Measurements from ENCODE around the gene LRP1B.

The LRP1B gene

DNA sequence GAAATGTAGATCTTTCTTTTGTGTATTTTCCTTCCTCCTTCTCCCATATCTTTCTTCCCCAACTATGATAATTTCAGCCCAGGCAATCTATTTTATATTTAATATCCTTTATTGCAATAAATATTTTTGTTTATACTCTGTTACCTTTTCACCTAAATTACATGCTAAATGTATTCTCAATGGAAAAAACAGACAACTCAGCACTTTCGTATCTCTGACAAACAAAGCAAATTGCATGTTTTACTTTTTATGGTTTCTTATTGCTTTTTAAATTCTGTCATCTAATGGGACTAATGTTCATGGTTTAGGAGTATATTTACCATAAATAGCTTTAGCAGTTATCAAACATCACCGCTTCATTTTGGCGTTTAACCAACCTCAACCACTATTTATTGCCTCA, 74.0 kb downstream of the LRP1B start:
- H4K20me1 ChIP-seq: no peaks in the 10 kb centered on the region
- no peaks in the 10 kb centered on the region for H3K36me3 ChIP-seq
- H3K27ac ChIP-seq: no peak overlapping the region
- no peaks in the 10 kb centered on the region for H3K27me3 ChIP-seq
- no peaks in the 10 kb centered on the region for H3K9me3 ChIP-seq (replicated peaks in 1 of 11)
- no peak overlapping the region for H3K4me2 ChIP-seq
- H3K4me1 ChIP-seq: no peaks in the 10 kb centered on the region
- no peak overlapping the region for H3K9ac ChIP-seq
- no peak for TF ChIP-seq Cebpa-rat (IDR thresholded peaks at IDR 0.05)
- no peak overlapping the region for H3K4me3 ChIP-seq

DNA sequence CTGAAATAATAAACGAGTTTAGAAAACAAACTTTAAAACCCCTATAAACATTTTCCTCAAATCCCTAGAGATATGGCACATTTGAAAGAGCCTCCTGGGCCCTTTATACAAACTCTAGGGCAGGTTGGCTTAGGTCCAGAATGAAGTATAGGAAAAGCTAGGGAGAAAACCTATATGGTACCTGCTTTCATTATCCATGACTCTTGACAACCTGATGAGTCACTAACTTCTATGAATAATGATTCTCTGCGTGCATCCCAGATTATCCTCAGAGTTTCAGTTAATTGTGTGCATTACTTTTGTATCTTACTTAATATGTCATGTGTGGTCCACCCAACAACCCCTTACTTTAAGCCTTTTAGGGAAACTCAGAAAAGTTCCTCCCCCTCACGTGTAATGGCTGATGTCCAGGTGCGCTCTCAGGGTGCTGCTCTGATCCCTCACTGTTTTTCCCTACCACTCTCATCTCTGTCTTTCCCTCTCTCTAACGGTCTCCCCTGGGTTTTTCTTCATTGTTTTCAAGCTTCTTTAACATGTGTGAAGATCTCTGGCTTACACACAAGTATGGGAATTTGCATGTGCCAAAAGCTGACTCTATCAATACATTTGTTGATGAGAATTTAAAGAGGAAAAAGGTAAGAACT, 78.5 kb downstream of the LRP1B start:
- Histone ChIP-seq H3K36me3 (no peaks in the 10 kb centered on the region), H3K27ac (no peak overlapping the region)
- no peak for TF ChIP-seq Cebpa-rat (IDR thresholded peaks at IDR 0.05)

DNA sequence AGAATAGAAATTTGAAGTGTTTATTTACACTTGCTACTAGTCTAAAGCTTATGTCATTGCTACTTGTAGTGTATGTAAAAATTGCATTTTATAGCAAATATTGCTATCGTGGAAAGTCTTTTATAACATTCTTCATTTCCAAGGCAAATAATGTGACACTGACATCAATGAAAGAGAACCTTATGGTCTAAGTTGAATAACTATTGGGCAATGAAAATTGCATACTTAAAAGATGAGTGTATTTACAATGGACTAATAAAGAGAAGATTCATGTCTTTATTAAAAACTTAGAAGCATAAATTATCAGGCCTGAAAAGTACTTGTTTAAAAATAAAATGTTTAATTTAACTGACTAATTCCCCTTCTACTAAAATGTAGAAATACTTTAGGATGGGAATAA, 82.2 kb downstream of the LRP1B start:
- no peak overlapping the region for H3K9ac ChIP-seq
- H3K9me3 ChIP-seq (replicated peaks in 1 of 11): no peaks in the 10 kb centered on the region
- H3K4me2 ChIP-seq: no peak overlapping the region
- no peaks in the 10 kb centered on the region for H3K4me1 ChIP-seq
- no peak overlapping the region for H3K27ac ChIP-seq
- no peaks in the 10 kb centered on the region for H4K20me1 ChIP-seq
- TF ChIP-seq Cebpa-rat (IDR thresholded peaks at IDR 0.05): no peak
- H3K4me3 ChIP-seq: no peak overlapping the region
- H3K27me3 ChIP-seq: no peaks in the 10 kb centered on the region
- H3K36me3 ChIP-seq: no peaks in the 10 kb centered on the region

More for the DNA sequence above, 78.5 kb downstream of the LRP1B start:
- H4K20me1 ChIP-seq: no peaks in the 10 kb centered on the region
- H3K4me1 ChIP-seq: no peaks in the 10 kb centered on the region
- no peaks in the 10 kb centered on the region for H3K9me3 ChIP-seq (replicated peaks in 1 of 11)
- H3K27me3 ChIP-seq: no peaks in the 10 kb centered on the region
- H3K4me3 ChIP-seq: no peak overlapping the region
- H3K9ac ChIP-seq: no peak overlapping the region
- H3K4me2 ChIP-seq: no peak overlapping the region

DNA sequence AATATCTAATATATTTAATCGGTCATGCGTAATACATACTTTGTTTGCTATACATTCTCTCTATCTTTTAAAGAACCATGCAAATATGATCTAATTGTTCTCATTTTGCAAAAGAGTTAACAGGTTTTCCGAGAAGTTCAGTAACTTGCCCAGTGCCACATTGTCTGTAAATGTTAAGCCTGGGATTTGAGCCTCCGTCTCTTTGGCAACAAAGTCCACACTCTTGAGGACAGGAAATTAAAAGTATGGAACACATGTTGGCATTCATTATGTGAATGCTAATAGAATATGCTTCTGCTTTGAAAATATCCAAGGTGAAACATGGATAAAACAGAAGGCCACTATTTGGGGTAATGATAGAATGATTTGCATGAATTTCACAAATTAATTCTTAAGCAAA, 85.2 kb downstream of the LRP1B start:
- Histone ChIP-seq H3K27me3 (no peaks in the 10 kb centered on the region), H3K36me3 (no peaks in the 10 kb centered on the region), H3K4me1 (no peaks in the 10 kb centered on the region), H3K9me3 (replicated peaks in 1 of 11) (no peaks in the 10 kb centered on the region), H3K4me3 (no peak overlapping the region), H4K20me1 (no peaks in the 10 kb centered on the region), H3K27ac (no peak overlapping the region), H3K4me2 (no peak overlapping the region), H3K9ac (no peak overlapping the region)
- no peak for TF ChIP-seq Cebpa-rat (IDR thresholded peaks at IDR 0.05)

DNA sequence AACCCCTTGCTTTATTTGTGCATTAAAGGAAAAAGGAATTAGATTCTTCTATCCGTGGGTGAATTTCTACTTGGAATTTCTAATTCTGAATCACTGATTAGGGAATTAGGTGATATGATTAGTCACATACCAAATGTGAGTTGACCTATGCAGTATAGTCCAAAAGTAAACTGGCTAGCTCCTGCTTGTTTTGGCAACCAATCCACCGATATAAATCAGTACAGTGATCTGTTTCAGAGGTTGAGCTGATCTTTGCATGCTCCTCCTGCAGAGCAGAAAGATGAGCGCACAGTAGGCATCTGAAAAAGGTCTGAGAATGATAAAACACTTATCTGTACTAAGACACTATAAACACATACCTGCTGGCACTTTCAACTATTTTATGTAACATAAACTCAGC, 86.6 kb downstream of the LRP1B start:
- no peak overlapping the region for H3K27ac ChIP-seq
- no peak for TF ChIP-seq Cebpa-rat (IDR thresholded peaks at IDR 0.05)
- no peaks in the 10 kb centered on the region for H4K20me1 ChIP-seq
- H3K9me3 ChIP-seq (replicated peaks in 1 of 11): no peaks in the 10 kb centered on the region
- H3K36me3 ChIP-seq: no peaks in the 10 kb centered on the region
- no peaks in the 10 kb centered on the region for H3K27me3 ChIP-seq
- H3K4me2 ChIP-seq: no peak overlapping the region
- no peaks in the 10 kb centered on the region for H3K4me1 ChIP-seq
- H3K4me3 ChIP-seq: no peak overlapping the region
- H3K9ac ChIP-seq: no peak overlapping the region

DNA sequence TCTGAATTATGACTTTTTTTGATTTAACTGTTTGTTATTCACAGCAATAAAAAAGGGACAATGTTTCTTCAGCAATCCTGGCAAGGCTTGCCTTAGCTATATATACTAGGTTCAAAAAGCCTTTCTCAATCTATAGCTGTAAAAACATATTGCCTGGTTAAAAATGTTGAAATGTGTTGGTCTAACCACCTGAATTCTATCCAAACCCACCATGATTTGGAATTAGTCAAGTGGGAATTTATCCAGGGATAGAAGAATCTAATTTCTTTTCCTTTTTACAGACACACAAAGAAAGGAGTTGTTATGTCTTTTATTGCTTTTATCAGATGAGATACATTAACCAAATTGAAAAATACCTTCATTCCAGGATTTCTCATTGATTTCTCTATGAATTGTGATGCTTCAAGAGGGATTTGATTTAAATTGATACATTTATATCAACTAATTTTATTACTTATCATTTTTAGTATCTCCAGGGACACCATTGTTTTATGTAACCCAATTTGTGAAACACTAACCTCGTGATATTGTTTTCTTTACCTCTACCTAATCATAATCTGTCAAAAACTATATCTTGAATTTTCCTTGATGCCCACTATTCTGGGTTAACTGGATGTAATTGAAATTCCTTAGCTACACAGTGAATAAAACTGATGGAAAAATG, 88.1 kb downstream of the LRP1B start:
- Histone ChIP-seq H3K4me3 (no peak overlapping the region), H3K9me3 (replicated peaks in 1 of 11) (no peaks in the 10 kb centered on the region), H3K4me1 (peaks cover 0 to 5% (median 2%) of the 10 kb centered on the region in 10 experiments; a peak in 11 of 20 replicates), H3K9ac (no peak overlapping the region), H3K36me3 (no peaks in the 10 kb centered on the region), H3K27ac (no peak overlapping the region), H4K20me1 (no peaks in the 10 kb centered on the region), H3K4me2 (no peak overlapping the region), H3K27me3 (no peaks in the 10 kb centered on the region)
- no peak for TF ChIP-seq Cebpa-rat (IDR thresholded peaks at IDR 0.05)

GRCh38 chr2:142041996-142042395, 88.8 kb downstream of the LRP1B start:
- Histone ChIP-seq H3K4me3 (no peak overlapping the region), H3K27me3 (no peaks in the 10 kb centered on the region), H3K4me1 (peaks cover 0 to 12% (median 9%) of the 10 kb centered on the region in 10 experiments; a peak in 15 of 20 replicates), H4K20me1 (no peaks in the 10 kb centered on the region), H3K9me3 (replicated peaks in 1 of 11) (no peaks in the 10 kb centered on the region), H3K36me3 (no peaks in the 10 kb centered on the region), H3K4me2 (no peak overlapping the region), H3K27ac (no peak overlapping the region), H3K9ac (no peak overlapping the region)
- TF ChIP-seq Cebpa-rat (IDR thresholded peaks at IDR 0.05): no peak

DNA sequence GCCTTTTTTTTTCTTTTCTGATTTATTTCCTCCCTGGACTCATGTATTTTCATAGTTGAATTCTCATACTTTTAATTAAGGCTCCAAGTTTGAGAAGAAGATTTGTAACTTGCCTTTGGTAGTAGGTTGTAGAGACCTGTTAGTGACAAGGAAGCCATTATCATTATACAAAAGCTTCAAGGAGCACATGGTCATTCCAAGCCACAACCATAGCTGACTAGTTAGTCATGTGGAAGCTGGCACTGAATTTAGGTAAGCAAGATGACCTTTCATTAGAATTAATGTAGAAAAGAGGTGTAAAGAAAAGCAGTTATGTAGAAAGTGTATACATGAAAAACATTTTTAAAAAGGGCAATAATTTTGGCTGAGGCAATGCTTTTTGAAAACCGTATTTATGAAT, 89.7 kb downstream of the LRP1B start:
- H3K9me3 ChIP-seq (replicated peaks in 1 of 11): no peaks in the 10 kb centered on the region
- no peak for TF ChIP-seq Cebpa-rat (IDR thresholded peaks at IDR 0.05)
- no peak overlapping the region for H3K27ac ChIP-seq
- H3K4me1 ChIP-seq: peaks cover 0 to 16% (median 12%) of the 10 kb centered on the region in 10 experiments; a peak in 15 of 20 replicates
- no peaks in the 10 kb centered on the region for H4K20me1 ChIP-seq
- H3K4me3 ChIP-seq: no peak overlapping the region
- H3K36me3 ChIP-seq: no peaks in the 10 kb centered on the region
- no peak overlapping the region for H3K4me2 ChIP-seq
- no peaks in the 10 kb centered on the region for H3K27me3 ChIP-seq
- no peak overlapping the region for H3K9ac ChIP-seq

GRCh38 chr2:142040556-142040955, 90.3 kb downstream of the LRP1B start:
- Histone ChIP-seq H4K20me1 (no peaks in the 10 kb centered on the region), H3K27me3 (no peaks in the 10 kb centered on the region), H3K4me2 (no peak overlapping the region), H3K9ac (no peak overlapping the region), H3K4me1 (peaks cover 0 to 16% (median 12%) of the 10 kb centered on the region in 10 experiments; a peak in 15 of 20 replicates), H3K4me3 (no peak overlapping the region), H3K9me3 (replicated peaks in 1 of 11) (no peaks in the 10 kb centered on the region), H3K27ac (no peak overlapping the region), H3K36me3 (no peaks in the 10 kb centered on the region)
- TF ChIP-seq Cebpa-rat (IDR thresholded peaks at IDR 0.05): no peak

- Histone ChIP-seq H3K27me3 (no peaks in the 10 kb centered on the region), H3K4me3 (no peak overlapping the region), H3K4me1 (peaks cover 0 to 16% (median 12%) of the 10 kb centered on the region in 10 experiments; a peak in 15 of 20 replicates), H3K9ac (no peak overlapping the region), H3K9me3 (replicated peaks in 1 of 11) (no peaks in the 10 kb centered on the region), H3K27ac (no peak overlapping the region), H3K4me2 (no peak overlapping the region), H3K36me3 (no peaks in the 10 kb centered on the region), H4K20me1 (no peaks in the 10 kb centered on the region)
- TF ChIP-seq Cebpa-rat (IDR thresholded peaks at IDR 0.05): no peak
These were observed 92.0 kb downstream of the LRP1B start for GRCh38 chr2:142038826-142039225.

All from BLaER1 treated with 17β-estradiol and CSF1 and Interleukin-3, amounts not matched to agents 10 nM and 100 nM (cell line).